NCI-H748 (cell line): ENCODE data around the gene ARL8A.
A peak's percentile ranks its signal among the peaks of the same experiment; 100 is the strongest.
"Not testable (repeated sequence)": the region's sequence is repeated elsewhere in the genome, so short reads cannot be mapped to it uniquely, and the experiment has no call there.

ENCODE experiments used
- DNase-seq: peaks from one replicate; lab custom pipeline; 2025; ENCODE audit not compliant: unreplicated experiment; lab: John Stamatoyannopoulos, UW

ARL8A gene

GRCh38 chr1:202117898-202118371 is 26.6 kb downstream of the ARL8A start:
- no peak for DNase-seq

- no peak for DNase-seq
Measured at GRCh38 chr1:202116287-202116686, 28.2 kb downstream of the ARL8A start.

DNA sequence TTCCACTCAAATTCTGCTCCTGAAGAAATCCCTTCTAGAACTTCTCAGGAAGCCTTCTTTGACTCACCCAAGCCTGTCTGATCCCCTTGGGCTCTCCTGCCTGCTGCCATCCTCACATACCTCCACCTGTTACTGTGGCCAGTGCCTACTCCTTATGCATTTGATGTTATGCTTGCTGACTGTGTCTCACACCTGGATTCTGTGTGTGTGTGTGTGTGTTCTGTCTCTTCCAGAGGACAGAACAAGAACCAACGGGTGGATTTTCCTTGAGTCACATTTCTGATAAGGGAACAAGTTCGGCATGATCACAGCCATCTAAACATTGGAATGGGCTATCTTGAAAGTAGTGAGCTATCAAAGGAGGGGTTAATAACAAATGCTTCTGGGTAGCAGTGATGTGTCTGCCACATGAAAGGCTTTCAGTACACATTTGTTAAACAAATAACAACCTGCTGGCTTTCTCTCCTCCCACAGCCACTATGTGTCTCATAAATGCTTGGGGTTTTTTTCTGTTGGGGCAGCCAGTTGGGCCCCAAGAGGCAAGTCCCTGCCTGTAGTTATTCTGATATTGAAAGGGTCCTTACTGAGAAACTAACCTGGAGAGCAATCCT is 30.7 kb downstream of the ARL8A start:
- DNase-seq = no peak

DNA sequence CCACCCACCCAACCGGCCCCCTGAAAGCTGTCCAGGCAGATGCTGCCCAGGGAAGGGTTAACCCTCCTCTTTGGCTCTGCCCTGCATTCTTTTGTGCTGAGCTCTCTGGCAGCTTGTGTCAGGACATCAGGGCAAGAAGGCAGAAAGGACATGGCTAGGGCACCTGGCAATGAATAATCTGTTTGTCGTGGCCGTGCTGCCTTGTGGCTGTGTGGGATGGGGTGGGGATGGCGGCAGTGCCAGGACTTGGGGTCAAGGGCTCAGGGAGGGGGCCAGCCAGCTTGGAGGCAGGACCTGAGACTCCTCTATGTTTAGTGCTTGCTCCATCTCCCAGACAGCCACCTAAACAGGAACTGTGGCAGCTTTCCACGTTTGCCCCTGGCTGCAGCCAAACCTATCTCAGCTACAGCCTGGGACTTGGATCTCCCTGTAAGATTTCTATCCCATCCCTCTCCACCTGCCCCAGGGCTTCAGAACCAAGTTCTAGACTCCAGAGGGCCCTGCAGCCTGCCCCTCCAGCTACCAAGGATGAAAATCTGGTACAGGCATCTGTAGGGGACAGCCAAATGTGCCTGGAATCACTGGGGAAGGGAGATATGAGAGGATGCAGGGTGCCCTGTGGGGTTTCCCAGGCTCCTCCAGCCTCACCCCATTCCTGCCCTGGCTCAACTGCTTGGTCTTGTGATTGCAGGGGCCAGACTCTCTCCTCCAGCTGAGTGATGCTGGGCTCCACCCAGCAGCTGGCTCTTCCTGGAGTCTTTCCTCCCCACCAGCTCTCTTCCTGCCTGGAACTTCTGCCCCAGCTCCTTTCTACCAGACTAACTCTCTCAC is 31.5 kb downstream of the ARL8A start:
- no peak for DNase-seq

DNA sequence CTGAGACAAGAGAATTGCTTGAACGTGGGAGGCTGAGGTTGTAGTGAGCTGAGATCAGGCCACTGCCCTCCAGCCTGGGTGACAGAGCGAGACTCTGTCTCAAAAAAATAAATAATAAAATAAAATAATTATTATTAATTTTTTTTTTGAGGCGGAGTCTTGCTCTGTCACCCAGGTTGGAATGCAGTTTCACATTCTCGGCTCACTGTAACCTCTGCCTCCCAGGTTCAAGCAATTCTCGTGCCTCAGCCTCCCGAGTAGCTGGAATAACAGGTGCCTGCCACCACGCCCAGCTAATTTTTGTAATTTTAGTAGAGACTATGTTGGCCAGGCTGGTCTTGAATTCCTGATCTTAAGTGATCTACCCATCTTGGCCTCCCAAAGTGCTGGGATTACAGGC is 32.9 kb downstream of the ARL8A start:
- DNase-seq = not testable (repeated sequence)

GRCh38 chr1:202110977-202111376 is 33.6 kb downstream of the ARL8A start:
- no peak for DNase-seq

- DNase-seq = peak; percentile 17
Measured at GRCh38 chr1:202107801-202108731, 36.5 kb downstream of the ARL8A start.

GRCh38 chr1:202107321-202107761 is 37.2 kb downstream of the ARL8A start:
- DNase-seq = peak; percentile 49

DNA sequence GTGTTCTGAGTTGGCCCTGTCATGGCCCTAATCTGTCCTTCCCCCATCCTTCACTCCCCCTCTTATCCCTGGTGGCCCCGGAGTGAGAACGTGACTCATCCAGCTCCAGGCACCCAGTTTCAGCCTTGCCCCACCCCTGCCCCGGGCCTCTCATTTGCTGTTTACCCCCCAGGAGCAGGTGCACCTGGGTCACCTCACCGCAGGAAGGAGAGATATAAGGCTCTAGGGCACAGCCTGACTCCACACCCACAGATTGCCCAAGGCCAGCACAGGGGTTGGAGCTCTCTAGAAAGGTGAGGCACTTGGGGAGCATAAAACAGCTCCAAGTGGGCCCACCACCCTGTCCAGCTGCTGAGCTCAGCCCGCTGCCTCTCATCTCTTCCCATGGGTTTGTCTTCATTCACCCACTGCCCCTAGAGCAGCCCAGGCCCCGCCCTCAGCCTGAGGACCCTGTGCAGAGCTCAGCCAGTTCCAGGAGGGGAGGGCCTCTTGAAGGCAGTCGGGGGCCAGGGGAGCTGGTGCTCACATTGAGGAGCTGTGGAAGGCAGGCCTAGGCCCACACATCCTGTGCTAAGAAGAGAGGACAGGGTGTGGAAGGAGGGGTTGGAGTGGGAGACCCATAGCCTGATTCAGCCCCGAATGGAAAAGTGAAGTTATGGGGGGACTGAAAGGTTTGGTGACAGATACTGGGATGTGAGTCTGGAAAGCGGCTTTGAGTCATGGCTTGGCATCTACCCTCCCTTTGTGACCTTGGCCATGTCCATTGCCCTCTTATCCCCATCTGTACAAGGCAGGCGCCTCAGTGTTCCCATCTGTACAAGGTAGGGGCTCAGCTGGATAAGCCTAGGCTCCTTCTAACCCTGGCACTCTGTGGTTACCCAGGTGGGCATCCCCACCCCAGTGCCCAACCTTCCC is 37.9 kb downstream of the ARL8A start:
- no peak for DNase-seq

GRCh38 chr1:202105571-202106339 is 38.8 kb downstream of the ARL8A start:
- DNase-seq = peak; percentile 38

- no peak for DNase-seq
Measured at GRCh38 chr1:202104073-202104472, 40.5 kb downstream of the ARL8A start.

DNA sequence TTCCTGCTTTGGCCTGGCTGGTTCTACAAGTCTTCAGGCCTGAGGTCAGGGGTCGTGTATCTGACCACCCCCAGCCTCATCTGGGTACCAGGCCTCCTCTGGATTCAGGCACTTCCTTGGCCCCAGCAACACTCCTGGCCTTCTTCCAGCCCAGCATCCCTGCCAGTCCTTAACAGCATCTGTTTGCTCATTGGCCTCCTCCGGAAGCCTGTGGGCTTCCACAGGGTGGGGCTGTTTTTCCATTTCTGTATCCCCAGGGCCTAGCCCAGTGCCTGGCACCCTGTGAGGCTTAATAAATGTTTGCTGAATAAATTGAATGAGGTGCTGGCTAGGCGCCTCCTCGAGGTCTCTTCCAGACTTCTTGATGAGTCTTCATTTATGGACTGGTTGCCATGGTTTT is 43.4 kb downstream of the ARL8A start:
- no peak for DNase-seq

DNA sequence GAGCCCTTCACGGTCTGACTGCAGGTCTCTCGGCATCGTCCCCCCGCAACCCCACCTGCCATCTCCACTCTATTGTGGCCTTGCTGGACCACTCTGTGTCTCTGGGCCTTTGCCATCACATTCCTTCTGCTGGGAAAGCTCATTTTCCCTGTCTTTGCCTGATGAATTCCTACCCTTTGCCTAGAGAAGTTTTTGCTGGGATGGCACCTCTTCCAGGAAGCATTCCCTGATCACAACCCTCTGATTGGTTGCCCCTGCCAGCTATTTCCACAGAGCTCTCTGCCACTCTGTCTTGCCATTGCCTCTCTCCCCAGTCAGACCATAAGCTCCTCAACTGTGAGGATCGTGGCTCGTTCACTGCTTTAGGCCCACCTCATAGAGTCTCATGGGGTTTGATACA is 50.7 kb downstream of the ARL8A start:
- DNase-seq = no peak

DNA sequence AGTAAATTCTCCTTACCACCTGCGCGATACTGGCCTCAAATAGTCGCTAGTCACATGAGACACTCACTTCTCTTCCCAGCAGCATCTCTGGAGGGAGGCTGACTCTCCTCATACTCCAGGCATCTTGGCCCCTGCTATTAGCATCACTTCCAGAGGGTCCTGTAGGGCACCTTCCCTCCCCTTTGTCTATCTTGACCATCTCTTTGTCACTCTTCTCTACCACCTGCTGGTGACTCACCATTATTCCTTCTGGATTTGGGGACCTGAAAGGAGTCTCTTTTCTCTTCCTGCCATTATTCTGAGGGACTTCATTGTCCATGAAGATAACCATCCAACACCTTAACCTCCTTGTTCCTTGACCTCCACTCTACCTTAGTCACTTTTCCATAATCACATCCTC is 53.5 kb downstream of the ARL8A start:
- DNase-seq = no peak

DNA sequence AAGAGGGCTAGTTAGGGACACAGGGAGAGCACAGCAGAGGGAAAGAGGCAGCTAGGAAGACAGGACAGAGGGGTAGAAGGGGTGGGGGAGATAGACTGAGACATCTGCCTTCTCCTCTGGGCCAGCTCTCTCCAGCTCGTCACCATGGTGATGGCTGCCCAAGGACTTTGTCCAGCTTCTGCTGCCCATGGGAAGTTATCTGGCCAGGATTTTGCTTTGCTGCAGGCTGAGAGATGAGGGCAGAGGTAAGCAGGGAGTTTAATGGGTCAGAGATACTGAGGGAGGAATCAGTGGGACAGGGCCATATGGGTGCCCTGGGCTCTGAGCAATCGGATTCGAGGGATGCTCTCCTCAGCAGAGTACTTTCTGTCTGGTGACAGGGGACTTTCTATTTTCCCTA is 56.3 kb downstream of the ARL8A start:
- peak; percentile 43 for DNase-seq

- DNase-seq = peak; percentile 77
Measured at GRCh38 chr1:202086579-202087350, 57.8 kb downstream of the ARL8A start.

DNA sequence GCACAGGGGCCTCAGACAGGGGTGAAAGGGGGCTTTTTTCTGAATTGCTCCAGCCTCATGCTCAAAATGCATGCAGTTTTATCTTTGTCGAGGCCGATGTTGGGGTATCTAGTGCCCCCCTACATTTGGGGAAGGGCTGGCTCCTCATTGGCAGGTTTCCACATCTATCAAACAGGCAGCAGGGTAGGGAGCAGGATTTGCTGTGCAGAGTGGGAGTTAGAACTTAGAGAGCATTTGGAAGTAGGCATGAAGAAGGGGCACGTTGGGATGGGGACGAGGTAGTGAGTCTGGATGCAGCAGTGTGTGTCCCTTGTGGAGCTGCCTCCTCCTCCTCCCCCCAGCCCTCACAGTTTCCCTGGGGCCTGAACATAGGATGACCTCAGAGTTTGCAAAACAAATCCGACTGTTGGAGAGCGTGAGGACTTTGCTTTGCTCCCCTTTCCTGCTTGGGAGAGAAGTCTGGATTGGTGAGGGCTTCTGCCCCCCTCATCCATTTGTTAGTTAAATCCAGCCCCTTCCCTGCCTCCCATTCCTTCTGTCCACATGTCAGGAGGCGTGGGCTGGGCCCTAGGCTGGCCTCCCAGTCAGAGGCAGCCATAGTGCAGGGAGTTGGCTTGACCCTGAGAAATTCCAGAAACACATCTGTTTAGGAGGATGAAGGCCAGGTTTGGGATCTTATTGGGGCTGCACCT is 58.7 kb downstream of the ARL8A start:
- peak; percentile 40 for DNase-seq
